ENCODE results near the gene MAP3K20. TPM values are rescaled to one million over a fixed set of nuclear protein-coding genes. Genes with fewer than 3 reads are reported as not detected.

The MAP3K20 gene
- total and polyA plus RNA-seq, 2 of the 4 experiments (the other 2 are of a cell fraction) = 27.5 to 84.4 TPM

- Histone ChIP-seq H3K4me2 (ENCODE audit: low read depth, low read length) (no peak overlapping the region), H2BK5ac (ENCODE audit: low read depth, low read length, poor library complexity, severe bottlenecking) (no peak overlapping the region), H3K9me1 (ENCODE audit: insufficient read depth, low read length) (no peaks in the 10 kb centered on the region), H3K4me1 (ENCODE audit: control insufficient read depth, insufficient read depth, low read length) (peaks cover 15% of the 10 kb centered on the region), H3K18ac (ENCODE audit: low read depth, low read length) (0 out of 2 replicates have a peak overlapping the region, but pooled peaks have one; percentile 33), H4K5ac (ENCODE audit: low read depth, low read length) (no peak overlapping the region), H2BK120ac (ENCODE audit: low read depth, low read length) (no peak overlapping the region), H4K20me1 (ENCODE audit: insufficient read depth, low read length) (no peaks in the 10 kb centered on the region), H3K79me1 (ENCODE audit: low read depth in 1 of 2, low read length in 2 of 2) (peaks cover 0 to 2% of the 10 kb centered on the region in 2 experiments; a peak in 2 of 4 replicates), H2BK20ac (ENCODE audit: low read depth, low read length) (no peak overlapping the region), H3K14ac (replicated peaks; ENCODE audit: low read depth, low read length) (no peak overlapping the region), H3K23ac (ENCODE audit: low read depth, low read length) (no peak overlapping the region), H2BK15ac (ENCODE audit: low read depth, low read length) (no peak overlapping the region), H2AK9ac (replicated peaks; ENCODE audit: low read depth, low read length, poor library complexity) (no peak overlapping the region), H4K8ac (ENCODE audit: low read depth in 2 of 2, low read length in 2 of 2) (no peak overlapping the region), H3K27ac (ENCODE audit: insufficient read depth, low read length) (no peak overlapping the region), H3K9ac (ENCODE audit: low read depth, low read length) (no peak overlapping the region), H3K56ac (ENCODE audit: extremely low read depth, insufficient read depth, low read length) (no peak overlapping the region), H4K91ac (ENCODE audit: insufficient read depth, low read depth, low read length) (no peak overlapping the region), H3K9me3 (ENCODE audit: control insufficient read depth, insufficient read depth, low read length) (no peaks in the 10 kb centered on the region), H2AFZ (replicated peaks; ENCODE audit: low read length, poor library complexity) (no peak overlapping the region), H2AK5ac (ENCODE audit: low read depth, low read length) (no peak overlapping the region), H3K27me3 (ENCODE audit: control insufficient read depth, insufficient read depth, low read length) (no peaks in the 10 kb centered on the region), H3K4ac (ENCODE audit: low read depth, low read length) (no peak overlapping the region), H3K4me3 (ENCODE audit: insufficient read depth, low read depth, low read length) (no peak overlapping the region), H3K36me3 (ENCODE audit: control insufficient read depth, insufficient read depth, low read length) (peaks cover 6% of the 10 kb centered on the region)
- 67% methylated on average over 1 of the region's 2 CpGs; no CpG with 5 or more reads in 1 of the 2 experiments for WGBS, 2 experiments (ENCODE audit: extremely low coverage in 2 of 2, insufficient read length in 1 of 2)
- BruUV-seq (replicated peaks) = no TSS peak
- in situ Hi-C loops (cut with MboI; ENCODE audit: low sequenced_read_pairs) = loop anchor here (5.0 kb wide), 1 partner anchor 404 kb away; no protein-coding TSS in a partner anchor
- POLR2A ChIA-PET (ENCODE audit: unreplicated experiment) = interaction anchor here (0.6 kb wide), 1 partner anchor 21 kb away, joined by 4 read pairs; no protein-coding TSS in a partner anchor
- intact Hi-C loops (cut with micrococcal nuclease) = loop anchor here (5.0 kb wide), 1 partner anchor 1126 kb away; no protein-coding TSS in a partner anchor
- no peak for TF ChIP-seq BHLHE40 (IDR thresholded peaks at IDR 0.05; ENCODE audit: low read depth, low read length)
- TF ChIP-seq, protein P1, sequence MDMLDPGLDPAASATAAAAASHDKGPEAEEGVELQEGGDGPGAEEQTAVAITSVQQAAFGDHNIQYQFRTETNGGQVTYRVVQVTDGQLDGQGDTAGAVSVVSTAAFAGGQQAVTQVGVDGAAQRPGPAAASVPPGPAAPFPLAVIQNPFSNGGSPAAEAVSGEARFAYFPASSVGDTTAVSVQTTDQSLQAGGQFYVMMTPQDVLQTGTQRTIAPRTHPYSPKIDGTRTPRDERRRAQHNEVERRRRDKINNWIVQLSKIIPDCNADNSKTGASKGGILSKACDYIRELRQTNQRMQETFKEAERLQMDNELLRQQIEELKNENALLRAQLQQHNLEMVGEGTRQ (IDR thresholded peaks at IDR 0.05; ENCODE audit: low read depth, low read length) = no peak
- TF ChIP-seq, protein P2, sequence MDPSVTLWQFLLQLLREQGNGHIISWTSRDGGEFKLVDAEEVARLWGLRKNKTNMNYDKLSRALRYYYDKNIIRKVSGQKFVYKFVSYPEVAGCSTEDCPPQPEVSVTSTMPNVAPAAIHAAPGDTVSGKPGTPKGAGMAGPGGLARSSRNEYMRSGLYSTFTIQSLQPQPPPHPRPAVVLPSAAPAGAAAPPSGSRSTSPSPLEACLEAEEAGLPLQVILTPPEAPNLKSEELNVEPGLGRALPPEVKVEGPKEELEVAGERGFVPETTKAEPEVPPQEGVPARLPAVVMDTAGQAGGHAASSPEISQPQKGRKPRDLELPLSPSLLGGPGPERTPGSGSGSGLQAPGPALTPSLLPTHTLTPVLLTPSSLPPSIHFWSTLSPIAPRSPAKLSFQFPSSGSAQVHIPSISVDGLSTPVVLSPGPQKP (IDR thresholded peaks at IDR 0.05; ENCODE audit: borderline replicate concordance, low read depth, low read length) = no peak
- no peak for TF ChIP-seq MAZ (IDR thresholded peaks at IDR 0.05; ENCODE audit: borderline replicate concordance, low read depth, low read length)
- no peak for TF ChIP-seq NFE2L2 (IDR thresholded peaks at IDR 0.05; ENCODE audit: low read depth, low read length)
- TF ChIP-seq CEBPB (IDR thresholded peaks at IDR 0.05; ENCODE audit: low read depth, low read length) = no peak
- no peak for TF ChIP-seq POLR2A (IDR thresholded peaks at IDR 0.05; ENCODE audit: low read depth, low read length)
- TF ChIP-seq SMC3 (IDR thresholded peaks at IDR 0.05; ENCODE audit: low read depth, low read length) = no peak
- TF ChIP-seq RFX5 (IDR thresholded peaks at IDR 0.05; ENCODE audit: low read depth, low read length) = no peak
- TF ChIP-seq RCOR1 (IDR thresholded peaks at IDR 0.05; ENCODE audit: insufficient replicate concordance, low read length) = no peak
- TF ChIP-seq MAFK (IDR thresholded peaks at IDR 0.05; ENCODE audit: low read depth, low read length) = no peak
- no peak for TF ChIP-seq FOS (IDR thresholded peaks at IDR 0.05; ENCODE audit: low read depth, low read length)
- TF ChIP-seq, protein P3, sequence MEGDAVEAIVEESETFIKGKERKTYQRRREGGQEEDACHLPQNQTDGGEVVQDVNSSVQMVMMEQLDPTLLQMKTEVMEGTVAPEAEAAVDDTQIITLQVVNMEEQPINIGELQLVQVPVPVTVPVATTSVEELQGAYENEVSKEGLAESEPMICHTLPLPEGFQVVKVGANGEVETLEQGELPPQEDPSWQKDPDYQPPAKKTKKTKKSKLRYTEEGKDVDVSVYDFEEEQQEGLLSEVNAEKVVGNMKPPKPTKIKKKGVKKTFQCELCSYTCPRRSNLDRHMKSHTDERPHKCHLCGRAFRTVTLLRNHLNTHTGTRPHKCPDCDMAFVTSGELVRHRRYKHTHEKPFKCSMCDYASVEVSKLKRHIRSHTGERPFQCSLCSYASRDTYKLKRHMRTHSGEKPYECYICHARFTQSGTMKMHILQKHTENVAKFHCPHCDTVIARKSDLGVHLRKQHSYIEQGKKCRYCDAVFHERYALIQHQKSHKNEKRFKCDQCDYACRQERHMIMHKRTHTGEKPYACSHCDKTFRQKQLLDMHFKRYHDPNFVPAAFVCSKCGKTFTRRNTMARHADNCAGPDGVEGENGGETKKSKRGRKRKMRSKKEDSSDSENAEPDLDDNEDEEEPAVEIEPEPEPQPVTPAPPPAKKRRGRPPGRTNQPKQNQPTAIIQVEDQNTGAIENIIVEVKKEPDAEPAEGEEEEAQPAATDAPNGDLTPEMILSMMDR (conservative IDR thresholded peaks at IDR 0.05; ENCODE audit: low read depth, low read length) = no peak
- CTCF ChIA-PET = interaction anchor here (0.6 to 5.1 kb wide), 3 partner anchors 115 to 410 kb away, joined by 3 to 32 read pairs (median 5); no protein-coding TSS in a partner anchor
- dilution Hi-C loops (cut with HindIII; ENCODE audit: low sequenced_read_pairs, unreplicated experiment) = no loop called here
- DNase-seq = no peak
- ATAC-seq (ENCODE audit: low read depth) = no peak
Measured at GRCh38 chr2:173216668-173217067, 141.0 kb downstream of the MAP3K20 start.
